PC-3 (cell line): ENCODE measurements around the gene WDR88.

Experiments used
- CTCF ChIP-seq: fragments of 300-600 bp; sonication (generic); conservative IDR thresholded peaks from 2 replicates; pipeline ENCODE4 v1.5.1; 2017; ENCODE audit warnings: antibody characterized with exemption, low read depth, mild to moderate bottlenecking, low read length
- EZH2 ChIP-seq: fragments of 300-600 bp; sonication (generic); IDR thresholded peaks from one replicate; pipeline ENCODE4 v1.6.1; 2017; ENCODE audit warnings: antibody characterized with exemption, mild to moderate bottlenecking, low read length; ENCODE audit not compliant: unreplicated experiment

GRCh38 chr19:33158365-33158764 is 26.5 kb downstream of the WDR88 start:
- no peak for TF ChIP-seq CTCF
- TF ChIP-seq EZH2, result no peak
